Body of pancreas (tissue), 4 donors: ENCODE data around the gene KLF6.

Experiments used
- POLR2A ChIP-seq, 3 donors: fragments of 450-650 bp; IDR thresholded peaks; one replicate each; pipeline ENCODE4 v1.6.1; 2016; ENCODE audit warnings: antibody characterized with exemption in 3 of 3, mild to moderate bottlenecking in 2 of 3
- TF ChIP-seq, protein P1 (sequence below), 7 experiments: fragments of 450-650 bp in 4 of 7; fragments of 200-600 bp in 3 of 7; sonication (generic) in 3 of 7; IDR thresholded peaks; one replicate each; pipeline ENCODE4 v1.5.1; 2016 to 2019; ENCODE audit warnings: antibody characterized with exemption in 7 of 7

DNA sequence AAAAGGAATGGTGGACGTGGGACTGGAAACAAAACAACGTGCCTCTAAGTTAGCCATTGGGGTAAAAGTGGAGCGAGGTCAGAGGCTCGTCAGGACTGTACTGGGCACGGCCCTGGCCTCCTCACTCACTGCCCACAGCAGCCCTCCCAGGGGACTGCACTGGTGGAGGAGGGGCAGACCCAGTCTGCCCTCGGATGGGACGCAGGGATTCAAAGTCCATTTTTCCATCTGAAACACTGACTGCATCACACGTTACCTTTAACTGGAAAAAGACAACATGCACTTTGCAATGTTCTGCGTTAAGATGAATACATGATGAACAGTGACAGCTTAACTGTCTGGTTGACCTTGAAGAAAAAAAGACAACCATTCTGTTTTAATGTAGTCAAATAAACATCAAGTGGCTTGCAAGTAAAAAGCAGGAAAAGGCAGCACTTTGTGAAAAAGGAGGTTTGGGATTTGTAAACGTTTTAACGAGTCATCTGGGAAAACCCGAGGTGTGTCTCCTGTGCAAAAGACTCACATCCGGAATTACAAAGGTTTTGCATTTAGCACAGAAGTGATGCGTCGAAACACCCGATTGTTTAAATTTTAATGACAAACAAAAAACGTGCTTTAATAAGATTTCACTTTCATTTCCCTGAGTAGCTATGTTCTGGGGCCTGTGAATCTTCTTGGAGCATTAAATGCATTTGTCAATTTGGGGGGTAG, 18.8 kb downstream of the KLF6 start:
- TF ChIP-seq, protein P1, sequence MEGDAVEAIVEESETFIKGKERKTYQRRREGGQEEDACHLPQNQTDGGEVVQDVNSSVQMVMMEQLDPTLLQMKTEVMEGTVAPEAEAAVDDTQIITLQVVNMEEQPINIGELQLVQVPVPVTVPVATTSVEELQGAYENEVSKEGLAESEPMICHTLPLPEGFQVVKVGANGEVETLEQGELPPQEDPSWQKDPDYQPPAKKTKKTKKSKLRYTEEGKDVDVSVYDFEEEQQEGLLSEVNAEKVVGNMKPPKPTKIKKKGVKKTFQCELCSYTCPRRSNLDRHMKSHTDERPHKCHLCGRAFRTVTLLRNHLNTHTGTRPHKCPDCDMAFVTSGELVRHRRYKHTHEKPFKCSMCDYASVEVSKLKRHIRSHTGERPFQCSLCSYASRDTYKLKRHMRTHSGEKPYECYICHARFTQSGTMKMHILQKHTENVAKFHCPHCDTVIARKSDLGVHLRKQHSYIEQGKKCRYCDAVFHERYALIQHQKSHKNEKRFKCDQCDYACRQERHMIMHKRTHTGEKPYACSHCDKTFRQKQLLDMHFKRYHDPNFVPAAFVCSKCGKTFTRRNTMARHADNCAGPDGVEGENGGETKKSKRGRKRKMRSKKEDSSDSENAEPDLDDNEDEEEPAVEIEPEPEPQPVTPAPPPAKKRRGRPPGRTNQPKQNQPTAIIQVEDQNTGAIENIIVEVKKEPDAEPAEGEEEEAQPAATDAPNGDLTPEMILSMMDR (IDR thresholded peaks at IDR 0.05): no peak
- TF ChIP-seq POLR2A (IDR thresholded peaks at IDR 0.05): no peak
